Lower leg skin (tissue), 3 donors: ENCODE data around the gene ABHD15.

Experiments
- CTCF ChIP-seq, 3 donors: fragments of 450-650 bp; IDR thresholded peaks; one replicate each; pipeline ENCODE4 v1.5.1; 2016; ENCODE audit warnings: antibody characterized with exemption in 3 of 3, mild to moderate bottlenecking in 3 of 3, moderate library complexity in 2 of 3
- POLR2A ChIP-seq, 2 donors: fragments of 450-650 bp; IDR thresholded peaks; one replicate each; pipeline ENCODE4 v1.6.1; 2016 to 2017; ENCODE audit warnings: antibody characterized with exemption in 2 of 2, mild to moderate bottlenecking in 1 of 2, moderate library complexity in 1 of 2

DNA sequence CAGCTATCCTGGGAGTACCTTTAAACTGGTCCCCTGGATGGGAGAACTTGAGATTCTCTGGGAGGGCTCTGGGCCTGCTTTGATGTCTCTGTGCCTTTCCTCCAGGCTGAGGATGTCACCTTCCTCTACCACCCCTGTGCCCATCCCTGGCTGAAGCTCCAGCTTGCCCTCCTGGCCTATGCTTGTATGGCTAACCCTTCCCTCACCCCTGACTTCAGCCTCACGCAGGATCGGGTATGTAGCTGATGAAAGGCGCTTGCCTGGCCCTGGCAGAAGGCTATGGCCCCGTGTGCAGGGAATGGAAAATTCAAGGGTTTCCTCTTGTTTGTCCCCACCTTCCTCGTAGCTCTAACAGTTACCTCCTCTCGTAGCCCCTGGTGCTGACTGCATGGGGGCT is 4.6 kb upstream of the ABHD15 start:
- TF ChIP-seq CTCF (IDR thresholded peaks at IDR 0.05) (no peak), POLR2A (IDR thresholded peaks at IDR 0.05) (no peak)
